GM18519 (cell line): ENCODE measurements around the gene SERPINA12.

Source experiments
- ATAC-seq: cut with Tn5 transposase; IDR thresholded peaks from one replicate; pipeline ENCODE4 v1.9.1; 2021; ENCODE audit warnings: mild to moderate bottlenecking, moderate library complexity; ENCODE audit not compliant: unreplicated experiment, low FRiP score

SERPINA12 gene

GRCh38 chr14:94467728-94468520 is 41.3 kb downstream of the SERPINA12 start:
- ATAC-seq: no peak

- ATAC-seq: no peak
Measured at GRCh38 chr14:94466706-94467370, 42.4 kb downstream of the SERPINA12 start.

GRCh38 chr14:94465042-94465441 is 44.2 kb downstream of the SERPINA12 start:
- no peak for ATAC-seq

- ATAC-seq: no peak
Measured at GRCh38 chr14:94464290-94464689, 45.0 kb downstream of the SERPINA12 start.

GRCh38 chr14:94462763-94463572 is 46.3 kb downstream of the SERPINA12 start:
- ATAC-seq: no peak

GRCh38 chr14:94462219-94462551 is 47.1 kb downstream of the SERPINA12 start:
- ATAC-seq: no peak

GRCh38 chr14:94461526-94462218 is 47.6 kb downstream of the SERPINA12 start:
- no peak for ATAC-seq

- no peak for ATAC-seq
Measured at GRCh38 chr14:94460631-94461416, 48.4 kb downstream of the SERPINA12 start.

- no peak for ATAC-seq
Measured at GRCh38 chr14:94458558-94459205, 50.6 kb downstream of the SERPINA12 start.

GRCh38 chr14:94458096-94458495 is 51.2 kb downstream of the SERPINA12 start:
- ATAC-seq: no peak

GRCh38 chr14:94455928-94456327 is 53.3 kb downstream of the SERPINA12 start:
- ATAC-seq: no peak

- ATAC-seq: no peak
Measured at GRCh38 chr14:94451826-94452225, 57.4 kb downstream of the SERPINA12 start.

- ATAC-seq: no peak
Measured at GRCh38 chr14:94451091-94451771, 58.0 kb downstream of the SERPINA12 start.

- no peak for ATAC-seq
Measured at GRCh38 chr14:94450722-94451090, 58.6 kb downstream of the SERPINA12 start.

- ATAC-seq: no peak
Measured at GRCh38 chr14:94449930-94450329, 59.3 kb downstream of the SERPINA12 start.

- ATAC-seq: no peak
Measured at GRCh38 chr14:94448071-94448808, 61.0 kb downstream of the SERPINA12 start.

GRCh38 chr14:94447206-94447605 is 62.1 kb downstream of the SERPINA12 start:
- ATAC-seq: no peak

- ATAC-seq: no peak
Measured at GRCh38 chr14:94446126-94446525, 63.1 kb downstream of the SERPINA12 start.
